ENCODE measurements around the gene PEX3.
"Not testable (repeated sequence)": the region's sequence is repeated elsewhere in the genome, so short reads cannot be mapped to it uniquely, and the experiment has no call there.

The PEX3 gene

GRCh38 chr6:143506620-143507019, 56.0 kb downstream of the PEX3 start:
- no peak for DNase-seq (ENCODE audit: low spot score)

- no peak for DNase-seq (ENCODE audit: low spot score)
These were observed 56.9 kb downstream of the PEX3 start for GRCh38 chr6:143507358-143508145.

DNA sequence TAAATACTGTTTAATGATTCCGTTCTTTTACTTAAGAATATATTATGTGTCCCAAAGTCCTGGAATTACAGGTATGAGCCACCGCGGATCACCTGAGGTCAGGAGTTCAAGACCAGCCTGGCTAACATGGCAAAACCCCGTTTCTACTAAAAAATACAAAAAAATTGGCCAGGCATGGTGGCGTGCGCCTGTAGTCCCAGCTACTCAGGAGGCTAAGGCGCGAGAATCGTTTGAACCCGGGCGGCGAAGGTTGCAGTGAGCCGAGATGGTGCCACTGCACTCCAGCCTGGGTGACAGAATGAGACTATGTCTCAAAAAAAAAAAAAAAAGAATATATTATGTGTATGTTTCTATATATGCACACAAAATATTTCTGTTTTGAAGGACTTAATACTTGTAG, 59.7 kb downstream of the PEX3 start:
- not testable (repeated sequence) for DNase-seq (ENCODE audit: low spot score)

GRCh38 chr6:143510991-143511891, 60.6 kb downstream of the PEX3 start, which contains the start of gene FUCA2:
FUCA2 (minus strand) TSS chr6:143511720; CDS start chr6:143511634, 86 bp downstream.
- peak; percentile 93 for DNase-seq (ENCODE audit: low spot score)

DNA sequence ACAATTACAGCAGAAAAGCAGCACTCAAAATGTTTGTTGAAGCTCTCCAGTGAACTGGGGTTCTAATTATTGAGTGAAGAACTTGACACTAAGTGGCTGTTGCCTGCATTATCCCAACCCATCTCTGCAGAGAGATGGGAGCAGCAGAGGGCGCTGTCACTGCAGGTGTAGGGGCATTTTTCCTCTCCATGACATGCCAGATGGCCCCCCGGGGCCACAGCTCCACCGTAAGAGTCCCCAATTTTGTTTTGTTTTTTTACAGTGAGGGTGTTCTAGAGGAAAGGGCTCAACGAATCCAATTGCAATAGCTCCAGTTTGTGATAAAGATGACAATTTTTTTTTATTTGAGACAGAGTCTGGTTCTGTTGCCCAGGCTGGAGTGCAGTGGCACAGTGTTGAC, 62.8 kb downstream of the PEX3 start:
- no peak for DNase-seq (ENCODE audit: low spot score)

GRCh38 chr6:143515061-143515760, 64.6 kb downstream of the PEX3 start:
- DNase-seq (ENCODE audit: low spot score) = no peak

- DNase-seq (ENCODE audit: low spot score) = no peak
These were observed 65.3 kb downstream of the PEX3 start for GRCh38 chr6:143515766-143516355.

- DNase-seq (ENCODE audit: low spot score) = no peak
These were observed 66.3 kb downstream of the PEX3 start for GRCh38 chr6:143516690-143517446.

DNA sequence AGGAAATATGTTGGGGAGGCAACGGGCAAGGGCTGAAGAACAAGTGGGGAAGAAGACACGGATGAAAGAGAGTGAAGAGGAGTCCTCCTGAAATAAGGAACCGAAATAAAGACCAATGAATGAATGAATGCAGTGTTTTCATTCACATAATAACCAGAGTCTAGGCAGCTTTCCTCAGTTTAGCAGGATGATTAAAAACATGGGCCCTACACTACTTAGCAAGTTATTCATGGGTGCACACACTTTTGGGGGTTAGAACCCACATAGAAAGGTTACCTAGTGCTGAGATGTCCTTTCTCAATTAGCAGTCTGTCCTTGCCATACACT, 66.8 kb downstream of the PEX3 start:
- no peak for DNase-seq (ENCODE audit: low spot score)

DNA sequence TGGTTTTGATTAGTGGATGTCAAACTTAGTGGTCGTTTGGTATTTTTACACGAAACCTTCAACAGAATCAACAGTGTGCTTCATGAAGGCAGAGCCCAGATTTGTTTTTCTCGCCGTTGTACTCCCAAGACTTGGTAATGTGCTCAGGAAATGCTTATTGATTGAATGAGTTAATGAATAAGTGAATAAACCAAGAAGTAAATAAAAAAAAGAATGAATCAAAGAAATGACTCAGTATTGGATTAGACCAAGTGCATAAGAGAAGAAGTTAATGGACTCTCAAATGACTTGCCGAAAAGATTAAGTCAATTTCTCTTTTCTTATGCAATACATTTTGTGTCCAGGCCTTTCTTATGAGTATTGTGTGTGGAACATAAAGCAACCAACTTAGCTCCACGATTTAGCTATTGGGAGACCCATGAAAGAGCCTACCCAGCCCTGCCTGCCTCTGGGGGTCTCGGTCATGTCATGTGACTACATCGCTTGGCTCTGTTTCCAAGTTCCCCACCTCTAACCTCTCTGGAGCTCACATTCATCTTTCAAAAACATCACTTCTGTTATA, 71.5 kb downstream of the PEX3 start:
- no peak for DNase-seq (ENCODE audit: low spot score)

DNA sequence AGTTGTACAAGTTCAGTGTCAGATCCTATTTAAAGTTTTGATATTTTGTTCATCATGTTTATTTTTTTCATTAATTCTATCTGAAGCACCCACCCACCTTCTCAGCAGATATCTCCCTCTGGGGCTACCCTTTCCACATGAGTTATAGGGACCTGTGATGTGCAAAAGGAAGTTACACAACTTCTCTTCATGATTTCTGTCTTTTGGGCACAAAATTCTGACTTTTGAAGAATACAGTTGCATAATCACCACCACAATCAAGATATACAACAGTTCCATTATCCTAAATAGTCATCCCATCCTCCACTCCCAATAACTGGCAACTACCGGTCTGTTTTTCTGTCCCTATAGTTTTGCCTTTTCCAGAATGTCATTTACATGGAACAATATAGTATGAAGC, 74.8 kb downstream of the PEX3 start:
- no peak for DNase-seq (ENCODE audit: low spot score)

DNA sequence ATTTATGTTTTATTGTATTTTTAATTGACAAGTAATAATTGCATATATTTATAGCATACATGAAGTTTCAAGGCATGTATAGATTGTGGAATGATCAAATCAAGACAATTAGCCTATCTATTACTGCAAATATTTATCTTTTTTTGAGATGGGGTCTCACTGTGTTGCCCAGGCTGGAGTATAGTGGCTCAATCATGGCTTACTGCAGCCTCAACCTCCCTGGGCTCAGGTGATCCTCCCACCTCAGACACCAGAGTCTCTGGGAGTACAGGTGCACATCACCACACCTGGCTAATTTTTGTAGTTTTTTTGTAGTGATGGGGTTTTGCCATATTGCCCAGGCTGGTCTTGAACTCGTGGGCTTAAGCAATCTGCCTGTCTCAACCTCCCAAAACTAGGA, 77.1 kb downstream of the PEX3 start:
- no peak for DNase-seq (ENCODE audit: low spot score)

- no peak for DNase-seq (ENCODE audit: low spot score)
These were observed 77.7 kb downstream of the PEX3 start for GRCh38 chr6:143528164-143528811.

- DNase-seq (ENCODE audit: low spot score) = peak; percentile 52
These were observed 78.5 kb downstream of the PEX3 start for GRCh38 chr6:143529095-143529494.

DNA sequence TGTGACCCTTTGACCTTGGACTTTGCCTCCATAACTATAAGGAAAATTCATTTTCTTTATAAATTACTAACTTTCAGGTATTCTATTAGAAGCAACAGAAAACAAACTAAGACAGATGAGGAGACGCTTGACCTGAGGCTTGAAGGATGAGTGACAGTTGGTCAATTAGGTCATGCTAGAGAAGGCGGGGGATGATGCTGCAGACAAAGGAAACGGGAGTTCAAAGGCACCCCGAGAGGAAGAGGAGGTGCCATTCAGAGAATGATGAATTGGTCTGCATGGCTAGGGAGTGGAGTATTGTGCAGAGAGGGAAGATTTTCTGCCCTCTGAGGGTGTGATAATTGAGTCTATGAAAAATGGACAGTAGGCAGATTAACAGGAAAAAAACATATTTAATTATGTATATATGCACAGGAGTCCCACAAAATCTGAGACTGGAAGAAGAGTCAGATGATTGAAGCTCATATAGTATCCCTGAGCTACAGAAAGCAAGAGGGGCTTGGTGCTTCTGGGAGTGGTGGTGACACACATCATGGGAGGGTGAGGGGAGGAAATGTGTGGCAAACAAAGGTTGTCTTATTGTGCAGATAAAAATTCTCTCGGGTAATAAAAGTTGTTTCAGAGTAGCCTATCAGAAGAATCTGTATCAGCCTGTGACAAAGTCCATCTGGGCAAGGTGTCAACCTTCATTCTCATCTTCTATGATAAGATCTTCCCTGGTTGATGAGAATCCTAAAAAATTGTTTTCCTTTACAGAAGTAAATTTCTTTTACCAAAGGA, 81.3 kb downstream of the PEX3 start:
- DNase-seq (ENCODE audit: low spot score) = no peak

- no peak for DNase-seq (ENCODE audit: low spot score)
These were observed 84.6 kb downstream of the PEX3 start for GRCh38 chr6:143535189-143535614.

DNA sequence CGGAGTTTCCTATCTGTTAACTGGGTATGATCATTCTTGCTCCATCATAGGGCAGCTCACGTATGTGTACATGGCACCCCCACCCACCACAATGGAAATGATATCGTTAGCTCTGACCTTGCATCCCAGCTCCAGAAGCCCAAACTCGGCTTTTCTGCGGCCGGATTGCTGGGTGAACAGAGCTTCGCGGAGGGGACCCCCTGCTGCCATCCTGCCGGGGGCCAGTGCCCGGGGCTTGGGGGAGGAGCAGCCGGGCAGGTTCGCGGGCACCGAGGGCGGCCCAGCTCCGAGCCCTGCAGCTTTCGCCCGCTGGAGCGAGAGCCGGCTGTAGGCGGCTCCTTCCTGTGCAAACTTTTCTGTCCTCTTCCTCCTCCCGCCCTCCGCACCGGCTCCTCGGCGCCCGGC, 85.9 kb downstream of the PEX3 start:
- DNase-seq (ENCODE audit: low spot score) = peak; percentile 57

GRCh38 chr6:143536866-143537691, 86.5 kb downstream of the PEX3 start:
- DNase-seq (ENCODE audit: low spot score) = peak; percentile 71

- DNase-seq (ENCODE audit: low spot score) = no peak
These were observed 87.8 kb downstream of the PEX3 start for GRCh38 chr6:143538374-143538773.
